HG02938 (cell line): ENCODE measurements around the gene CPLX1.
"Not testable (repeated sequence)": the region's sequence is repeated elsewhere in the genome, so short reads cannot be mapped to it uniquely, and the experiment has no call there.

Source experiments
- ATAC-seq: cut with Tn5 transposase; IDR thresholded peaks from one replicate; pipeline ENCODE4 v1.9.1; 2021; ENCODE audit warnings: mild to moderate bottlenecking, moderate library complexity; ENCODE audit not compliant: unreplicated experiment

CPLX1 gene

DNA sequence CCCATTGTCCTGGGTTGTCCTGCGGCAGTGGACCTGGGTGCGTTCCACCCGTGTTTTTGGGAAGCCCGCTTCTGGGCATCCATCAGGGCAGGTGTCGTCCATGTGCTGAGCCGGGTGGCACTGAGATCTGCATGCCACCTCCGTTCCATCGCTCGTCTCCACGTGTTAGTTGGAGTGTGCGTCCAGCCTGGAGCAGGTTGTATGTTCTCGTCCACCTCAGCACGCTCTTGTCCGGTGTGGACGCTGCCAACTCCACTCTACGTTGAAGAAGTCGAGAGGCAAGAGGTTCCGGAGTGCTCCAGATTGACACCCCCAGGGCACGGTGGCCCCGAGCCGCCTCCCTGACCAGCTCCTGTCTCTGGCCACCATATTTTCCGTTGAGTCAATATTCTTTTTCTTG is 86.4 kb downstream of the CPLX1 start:
- no peak for ATAC-seq

DNA sequence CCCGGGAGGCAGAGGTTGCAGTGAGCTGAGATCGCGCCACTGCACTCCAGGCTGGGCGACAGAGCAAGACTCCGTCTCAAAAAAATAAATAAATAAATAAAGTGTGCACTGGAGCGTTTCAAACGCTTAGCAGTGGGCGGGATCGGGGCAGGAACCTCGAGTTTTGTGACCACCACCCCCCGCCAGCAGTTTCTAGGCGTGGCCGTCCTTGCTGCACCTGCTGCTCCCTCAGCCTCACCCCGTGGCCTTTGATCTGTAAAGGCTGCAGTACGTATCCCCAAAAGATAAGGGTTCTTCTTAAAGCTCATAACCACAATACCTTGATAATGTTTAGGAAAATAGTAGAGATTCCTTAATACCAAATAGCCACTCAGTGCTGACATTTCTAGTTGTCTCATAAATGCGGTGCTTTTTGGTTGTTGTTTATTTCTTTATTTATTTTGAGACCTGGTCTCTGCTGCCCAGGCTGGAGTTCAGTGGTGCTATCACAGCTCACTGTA is 87.1 kb downstream of the CPLX1 start:
- no peak for ATAC-seq

DNA sequence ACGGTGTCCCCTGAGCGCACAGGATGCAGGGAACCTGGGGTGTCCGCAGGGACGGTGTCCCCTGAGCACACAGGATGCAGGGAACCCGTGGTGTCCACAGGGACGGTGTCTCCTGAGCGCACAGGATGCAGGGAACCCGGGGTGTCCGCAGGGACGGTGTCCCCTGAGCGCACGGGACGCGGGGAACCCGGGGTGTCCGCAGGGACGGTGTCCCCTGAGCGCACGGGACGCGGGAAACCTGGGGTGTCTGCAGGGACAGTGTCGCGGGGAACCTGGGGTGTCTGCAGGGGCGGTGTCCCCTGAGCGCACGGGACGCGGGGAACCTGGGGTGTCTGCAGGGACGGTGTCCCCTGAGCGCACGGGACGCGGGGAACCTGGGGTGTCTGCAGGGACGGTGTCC is 89.4 kb downstream of the CPLX1 start:
- not testable (repeated sequence) for ATAC-seq

DNA sequence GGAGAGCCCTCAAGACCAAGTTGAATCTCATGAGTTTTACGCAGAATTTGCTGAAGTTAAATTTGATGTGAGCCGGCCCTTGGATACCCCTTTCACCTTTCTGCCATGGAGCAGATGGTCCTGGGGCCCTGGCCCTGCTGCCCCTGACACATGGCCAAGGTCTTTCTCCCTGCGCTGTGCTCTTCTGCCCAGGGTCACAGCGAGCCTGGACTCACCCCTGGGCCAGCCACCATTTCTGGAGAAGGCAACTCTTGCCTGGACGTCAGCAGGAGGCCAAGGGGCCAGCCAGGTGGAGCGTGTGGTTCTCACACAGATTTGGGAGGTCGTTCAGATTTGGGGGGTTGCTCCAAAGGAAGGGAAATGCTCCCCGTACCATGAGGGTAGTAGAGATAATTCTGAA is 90.3 kb downstream of the CPLX1 start:
- no peak for ATAC-seq
